LNCaP clone FGC (cell line): ENCODE measurements around the gene CYP17A1.

Source experiments
- DNase-seq: peaks from one replicate; pipeline ENCODE4 v3.0.0-alpha.2; 2011; ENCODE audit warnings: low read depth
- H3K4me3 ChIP-seq: 2 replicates; pipeline ENCODE4 v1.5.1; 2011; ENCODE audit warnings: mild to moderate bottlenecking, low read depth, low read length, control low read depth
- TF ChIP-seq, protein P1 (sequence below): IDR thresholded peaks from 2 replicates; pipeline ENCODE4 v1.5.1; 2012; ENCODE audit warnings: mild to moderate bottlenecking; ENCODE audit not compliant: control insufficient read depth, insufficient read depth; ENCODE audit errors: extremely low read depth

Gene CYP17A1

DNA sequence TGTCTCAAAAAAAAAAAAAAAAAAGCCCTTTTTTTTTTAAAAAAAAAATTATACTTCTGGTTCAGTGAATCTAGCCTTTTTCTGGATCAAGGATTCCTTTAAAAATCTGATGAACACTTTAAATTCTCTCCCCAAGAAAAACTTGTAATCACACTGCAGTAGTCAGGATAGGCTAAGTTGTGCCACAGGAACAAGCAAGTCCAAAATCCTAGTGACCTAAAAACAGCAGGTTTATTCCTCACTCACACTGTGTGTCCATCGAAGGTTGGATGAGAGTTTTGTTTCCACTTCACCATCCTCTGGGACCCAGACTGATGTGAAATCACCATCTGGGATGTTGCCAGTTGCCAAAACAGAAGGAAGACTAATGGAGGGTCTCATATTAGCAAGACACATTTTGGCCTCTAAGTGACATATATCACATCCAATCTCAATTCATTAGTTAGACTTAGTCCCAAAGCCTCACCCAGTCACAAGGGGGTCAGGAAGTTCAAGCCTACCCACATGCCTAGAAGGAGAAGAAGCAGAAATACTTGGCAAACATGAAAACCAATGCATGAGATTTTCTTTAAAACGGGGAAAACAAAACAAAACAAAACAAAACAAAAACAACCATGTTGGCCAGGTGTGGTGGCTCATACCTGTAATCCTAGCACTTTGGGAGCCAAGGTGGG, 32.7 kb downstream of the CYP17A1 start:
- TF ChIP-seq, protein P1, sequence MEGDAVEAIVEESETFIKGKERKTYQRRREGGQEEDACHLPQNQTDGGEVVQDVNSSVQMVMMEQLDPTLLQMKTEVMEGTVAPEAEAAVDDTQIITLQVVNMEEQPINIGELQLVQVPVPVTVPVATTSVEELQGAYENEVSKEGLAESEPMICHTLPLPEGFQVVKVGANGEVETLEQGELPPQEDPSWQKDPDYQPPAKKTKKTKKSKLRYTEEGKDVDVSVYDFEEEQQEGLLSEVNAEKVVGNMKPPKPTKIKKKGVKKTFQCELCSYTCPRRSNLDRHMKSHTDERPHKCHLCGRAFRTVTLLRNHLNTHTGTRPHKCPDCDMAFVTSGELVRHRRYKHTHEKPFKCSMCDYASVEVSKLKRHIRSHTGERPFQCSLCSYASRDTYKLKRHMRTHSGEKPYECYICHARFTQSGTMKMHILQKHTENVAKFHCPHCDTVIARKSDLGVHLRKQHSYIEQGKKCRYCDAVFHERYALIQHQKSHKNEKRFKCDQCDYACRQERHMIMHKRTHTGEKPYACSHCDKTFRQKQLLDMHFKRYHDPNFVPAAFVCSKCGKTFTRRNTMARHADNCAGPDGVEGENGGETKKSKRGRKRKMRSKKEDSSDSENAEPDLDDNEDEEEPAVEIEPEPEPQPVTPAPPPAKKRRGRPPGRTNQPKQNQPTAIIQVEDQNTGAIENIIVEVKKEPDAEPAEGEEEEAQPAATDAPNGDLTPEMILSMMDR = no peak
- no peak for DNase-seq
- H3K4me3 ChIP-seq = no peak overlapping the region

DNA sequence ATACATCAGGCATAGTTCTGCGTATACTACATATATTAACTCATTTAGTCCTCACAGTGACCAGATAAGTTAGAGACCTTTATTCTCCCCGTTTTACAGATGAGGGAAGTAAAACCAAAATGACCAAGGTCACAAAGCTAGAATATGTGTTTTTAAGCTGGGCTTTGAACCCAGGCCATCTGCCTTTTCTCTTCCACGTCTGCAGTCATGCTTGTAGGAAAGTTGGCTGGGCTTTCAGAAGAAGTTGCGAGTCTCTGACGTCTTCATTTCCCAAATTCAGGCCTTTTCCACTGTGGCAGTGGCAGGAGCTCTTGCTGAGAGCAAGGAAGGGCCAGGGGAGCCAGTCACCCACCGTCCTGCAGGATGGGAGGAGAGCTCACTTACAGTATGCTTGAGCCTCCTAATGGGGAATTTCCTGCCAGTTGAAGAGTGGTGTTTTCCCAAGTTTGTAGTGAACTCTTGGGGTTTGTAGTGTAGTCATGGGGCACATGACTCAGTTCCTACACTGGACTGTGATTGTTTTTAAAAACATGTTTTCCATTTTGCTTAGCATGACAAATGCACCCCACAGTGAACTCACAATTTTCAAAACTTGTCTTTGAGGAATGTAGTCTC, 34.2 kb downstream of the CYP17A1 start:
- TF ChIP-seq, protein P1 = no peak
- DNase-seq = no peak
- H3K4me3 ChIP-seq = no peak overlapping the region

DNA sequence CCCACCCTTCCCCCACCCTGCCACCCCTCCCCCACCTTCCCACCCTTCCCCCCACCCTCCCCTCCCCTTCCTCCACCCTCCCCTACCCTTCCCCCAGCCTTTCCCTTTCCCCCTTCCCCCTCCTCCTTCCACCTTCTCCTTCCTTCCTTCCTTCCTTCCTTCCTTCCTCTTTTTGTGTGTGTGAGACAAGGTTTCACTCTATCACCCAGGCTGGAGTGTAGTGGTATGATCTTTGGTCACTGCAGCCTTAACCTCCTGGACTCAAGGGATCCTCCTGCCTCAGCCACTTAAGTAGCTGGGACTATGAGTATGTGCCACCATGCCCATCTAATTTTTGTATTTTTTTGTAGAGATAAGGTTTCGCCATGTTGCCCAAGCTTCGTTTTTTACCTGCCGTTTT, 35.2 kb downstream of the CYP17A1 start:
- no peak for DNase-seq
- TF ChIP-seq, protein P1 = no peak
- no peak overlapping the region for H3K4me3 ChIP-seq

DNA sequence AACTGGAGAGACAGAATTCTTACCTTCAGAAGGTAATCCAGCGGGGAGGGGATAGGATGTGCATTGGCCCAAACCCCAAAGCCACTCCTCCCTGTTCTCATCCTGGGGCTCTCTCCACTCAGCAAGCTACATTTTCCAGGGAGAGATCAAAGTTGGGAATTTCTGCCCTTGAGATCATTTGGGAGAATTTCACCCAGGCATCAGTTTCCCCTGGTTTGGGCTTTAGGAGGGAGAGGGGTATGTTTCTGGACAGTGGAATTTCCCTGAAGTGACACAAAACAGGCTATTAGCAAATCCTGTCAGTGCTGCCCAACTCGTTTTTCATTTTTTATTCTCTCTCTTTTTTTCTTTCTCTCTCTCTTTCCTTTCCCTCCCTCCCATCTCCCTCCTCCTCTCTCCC, 35.7 kb downstream of the CYP17A1 start:
- TF ChIP-seq, protein P1 = no peak
- no peak for DNase-seq
- H3K4me3 ChIP-seq = no peak overlapping the region

DNA sequence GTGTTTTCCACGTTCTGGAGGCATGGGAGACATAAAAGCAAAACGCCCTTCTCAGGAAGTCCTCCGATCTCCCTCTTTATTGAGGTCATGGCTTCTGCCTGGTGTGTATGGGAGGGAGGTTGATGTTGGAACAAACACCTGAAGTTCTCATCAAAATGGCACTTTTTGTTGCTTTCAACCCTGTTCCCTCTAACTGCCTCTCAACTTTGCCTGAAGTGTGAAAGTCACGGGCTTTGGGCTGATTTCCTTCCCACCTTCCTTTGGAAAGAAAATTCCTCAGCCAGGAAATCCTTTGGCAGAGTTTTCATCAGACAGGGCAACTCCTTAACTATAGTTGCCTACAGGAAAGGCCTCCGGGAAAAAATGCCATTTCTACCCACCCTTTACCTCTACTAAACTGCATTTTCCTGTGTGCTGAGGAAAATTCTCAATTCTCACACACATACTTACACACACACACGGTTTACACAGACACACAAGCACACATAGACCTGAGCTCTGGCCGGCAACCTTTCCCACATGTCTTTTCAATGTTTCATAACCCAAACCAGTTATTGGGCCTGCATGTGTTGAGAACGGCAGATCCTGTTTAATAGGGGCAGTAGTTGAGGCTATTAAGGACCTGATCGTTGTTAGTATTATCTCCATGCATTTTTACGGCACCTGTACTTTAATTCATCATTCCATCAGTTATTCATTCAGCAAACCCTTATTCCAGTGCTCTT, 36.4 kb downstream of the CYP17A1 start:
- no peak overlapping the region for H3K4me3 ChIP-seq
- TF ChIP-seq, protein P1 = no peak
- DNase-seq = no peak

DNA sequence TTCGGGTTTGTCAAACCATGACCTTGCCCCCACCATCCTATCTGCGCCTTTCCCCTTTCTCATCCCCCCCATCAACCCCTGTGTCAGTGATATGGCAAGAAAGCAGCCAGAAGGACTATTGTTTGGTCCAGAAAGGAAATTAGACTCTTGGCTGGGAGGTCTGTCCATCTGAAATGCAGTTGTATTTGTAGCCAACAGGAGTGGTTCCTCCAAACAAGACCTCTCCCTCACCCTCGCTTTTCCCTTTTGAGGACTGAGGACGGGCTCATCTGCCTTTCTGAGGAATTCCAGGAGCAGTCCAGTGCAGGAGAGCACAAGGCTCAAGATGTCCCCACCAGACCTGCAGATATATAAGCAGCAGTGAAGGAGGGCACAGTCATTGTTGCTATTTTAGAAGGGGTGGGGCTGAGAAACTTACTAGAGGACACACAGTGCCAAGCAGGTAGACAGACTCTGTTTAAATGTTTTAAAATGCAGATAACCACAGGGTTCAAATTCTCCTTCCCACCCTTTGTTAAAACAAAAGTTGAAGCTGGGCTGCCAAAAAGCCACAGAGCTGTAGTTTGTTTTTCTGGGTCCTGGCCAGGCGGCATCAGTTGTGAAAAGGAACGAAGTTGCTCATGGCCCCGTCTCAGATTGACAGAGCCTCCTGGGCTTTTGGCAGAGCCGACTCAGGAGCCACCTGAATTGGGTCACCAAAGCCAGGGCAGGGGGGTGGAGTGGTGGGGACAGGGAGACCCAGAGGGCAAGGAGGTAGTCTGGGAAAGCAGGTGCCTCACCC, 37.3 kb downstream of the CYP17A1 start:
- H3K4me3 ChIP-seq = no peak overlapping the region
- TF ChIP-seq, protein P1 = no peak
- no peak for DNase-seq
